ENCODE data around the gene LDLRAD3.

DNA sequence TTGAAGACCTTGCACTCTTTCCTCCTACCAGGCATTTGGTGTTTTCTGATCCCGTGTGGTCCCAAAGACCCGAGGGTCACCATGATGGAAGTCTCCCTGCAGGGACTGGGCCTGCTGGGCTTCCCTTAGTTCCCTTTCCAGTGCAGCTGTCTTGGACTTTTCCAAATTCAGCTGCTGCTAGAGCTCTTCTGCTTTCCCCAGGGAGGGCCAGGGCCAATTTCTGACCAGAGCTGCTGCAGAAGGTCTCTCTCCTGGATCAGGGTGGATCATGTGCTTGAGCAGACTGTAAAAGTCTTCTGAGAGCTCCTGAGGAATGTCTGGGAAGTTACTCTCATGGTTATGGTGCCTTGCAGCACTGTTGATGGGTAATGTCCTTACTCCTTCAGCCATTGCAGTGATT lies 23.2 kb downstream of the LDLRAD3 start:
- TF ChIP-seq, protein P1, sequence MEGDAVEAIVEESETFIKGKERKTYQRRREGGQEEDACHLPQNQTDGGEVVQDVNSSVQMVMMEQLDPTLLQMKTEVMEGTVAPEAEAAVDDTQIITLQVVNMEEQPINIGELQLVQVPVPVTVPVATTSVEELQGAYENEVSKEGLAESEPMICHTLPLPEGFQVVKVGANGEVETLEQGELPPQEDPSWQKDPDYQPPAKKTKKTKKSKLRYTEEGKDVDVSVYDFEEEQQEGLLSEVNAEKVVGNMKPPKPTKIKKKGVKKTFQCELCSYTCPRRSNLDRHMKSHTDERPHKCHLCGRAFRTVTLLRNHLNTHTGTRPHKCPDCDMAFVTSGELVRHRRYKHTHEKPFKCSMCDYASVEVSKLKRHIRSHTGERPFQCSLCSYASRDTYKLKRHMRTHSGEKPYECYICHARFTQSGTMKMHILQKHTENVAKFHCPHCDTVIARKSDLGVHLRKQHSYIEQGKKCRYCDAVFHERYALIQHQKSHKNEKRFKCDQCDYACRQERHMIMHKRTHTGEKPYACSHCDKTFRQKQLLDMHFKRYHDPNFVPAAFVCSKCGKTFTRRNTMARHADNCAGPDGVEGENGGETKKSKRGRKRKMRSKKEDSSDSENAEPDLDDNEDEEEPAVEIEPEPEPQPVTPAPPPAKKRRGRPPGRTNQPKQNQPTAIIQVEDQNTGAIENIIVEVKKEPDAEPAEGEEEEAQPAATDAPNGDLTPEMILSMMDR (IDR thresholded peaks at IDR 0.05): no peak
- TF ChIP-seq EP300 (IDR thresholded peaks at IDR 0.05) (no peak), POLR2A (IDR thresholded peaks at IDR 0.05) (no peak)
